H1 (cell line): Measurements from ENCODE around the gene GAS6. TPM values are rescaled to one million over a fixed set of nuclear protein-coding genes. Genes with fewer than 3 reads are reported as not detected.
A peak's percentile ranks its signal among the peaks of the same experiment; 100 is the strongest.

Experiments used
- CTCF ChIA-PET: fragments of 300-600 bp; sonication (Branson Sonifier 250); formaldehyde crosslinking; loops from one replicate; lab custom pipeline; 2021; ENCODE audit not compliant: partially characterized antibody; lab: Charles Lee
- POLR2A ChIA-PET: fragments of 300-600 bp; sonication (Branson Sonifier 250); formaldehyde crosslinking; loops from one replicate; lab custom pipeline; 2021; ENCODE audit warnings: inconsistent platforms; ENCODE audit not compliant: partially characterized antibody; lab: Charles Lee
- DNase-seq, 2 experiments: peaks; one replicate each; pipeline versions ENCODE4 v3.0.0 to v3.0.0-alpha.2; 2010 to 2022; ENCODE audit warnings: low spot score in 2 of 2, low read depth in 1 of 2, mixed read lengths in 1 of 2
- FAIRE-seq: peaks from 2 replicates; lab custom pipeline; 2011; peaks lifted over from hg19 to GRCh38; lab: Jason Lieb, UNC
- H2AFZ ChIP-seq: 2 replicates; pipeline ENCODE4 v1.8.1; 2012; ENCODE audit warnings: low read length, inconsistent platforms
- H2AK5ac ChIP-seq: 2 replicates; pipeline ENCODE4 v1.6.1; 2013; ENCODE audit warnings: low read depth, low read length
- H2BK120ac ChIP-seq: replicated peaks from 2 replicates; pipeline ENCODE3; 2013; ENCODE audit warnings: low read depth, low read length, inconsistent platforms
- H2BK12ac ChIP-seq: 2 replicates; pipeline ENCODE4 v1.6.1; 2013; ENCODE audit warnings: low read depth, low read length
- H2BK15ac ChIP-seq: 2 replicates; pipeline ENCODE4 v1.6.1; 2013; ENCODE audit warnings: low read length
- H2BK20ac ChIP-seq: 2 replicates; pipeline ENCODE4 v1.6.1; 2013; ENCODE audit warnings: low read length
- H2BK5ac ChIP-seq: 2 replicates; pipeline ENCODE4 v1.6.1; 2013; ENCODE audit warnings: low read depth, low read length
- H3K14ac ChIP-seq: 2 replicates; pipeline ENCODE4 v1.6.1; 2013; ENCODE audit warnings: inconsistent platforms; ENCODE audit not compliant: insufficient read length
- H3K18ac ChIP-seq: 2 replicates; pipeline ENCODE4 v1.6.1; 2013; ENCODE audit warnings: low read length; ENCODE audit errors: extremely low read depth
- H3K23ac ChIP-seq: 2 replicates; pipeline ENCODE4 v1.6.1; 2013; ENCODE audit warnings: inconsistent platforms; ENCODE audit not compliant: insufficient read length
- H3K23me2 ChIP-seq: 2 replicates; pipeline ENCODE4 v1.6.1; 2013; ENCODE audit warnings: low read depth, low read length
- H3K27ac ChIP-seq: 2 replicates; pipeline ENCODE4 v1.6.1; 2011; ENCODE audit warnings: low read depth, low read length, inconsistent platforms
- H3K27me3 ChIP-seq, 4 experiments: replicated peaks in 1 of 4; 1 replicate in 1 of 4; 2 replicates in 3 of 4; pipeline versions ENCODE4 v1.6.1 to v1.8.1; 2011 to 2013; ENCODE audit warnings: low read length in 3 of 4, mild to moderate bottlenecking in 3 of 4, inconsistent platforms in 2 of 4, mixed read lengths in 2 of 4, moderate library complexity in 1 of 4; ENCODE audit not compliant: control insufficient read depth in 3 of 4, insufficient read depth in 3 of 4; ENCODE audit errors: extremely low read depth in 1 of 4
- H3K36me3 ChIP-seq, 4 experiments: 2 replicates each; pipeline versions ENCODE4 v1.6.1 to v1.8.1; 2011 to 2013; ENCODE audit warnings: mild to moderate bottlenecking in 4 of 4, low read length in 3 of 4, moderate library complexity in 2 of 4, control low read depth in 1 of 4, inconsistent platforms in 1 of 4; ENCODE audit not compliant: insufficient read depth in 4 of 4, control insufficient read depth in 2 of 4
- H3K4ac ChIP-seq: replicated peaks from 2 replicates; pipeline ENCODE3; 2013; ENCODE audit warnings: low read length, low read depth, mixed read lengths, inconsistent platforms; ENCODE audit not compliant: insufficient read length
- H3K4me1 ChIP-seq, 4 experiments: replicated peaks in 1 of 4; 1 replicate in 1 of 4; 2 replicates in 3 of 4; pipeline versions ENCODE4 v1.6.1 to v1.8.1; 2011 to 2013; ENCODE audit warnings: low read length in 3 of 4, inconsistent platforms in 2 of 4, mixed read lengths in 1 of 4; ENCODE audit not compliant: insufficient read depth in 4 of 4, control insufficient read depth in 3 of 4
- H3K4me2 ChIP-seq, 2 experiments: 2 replicates each; pipeline versions ENCODE4 v1.6.1 to v1.8.1; 2011 to 2013; ENCODE audit warnings: low read depth in 2 of 2, low read length in 2 of 2, control low read depth in 1 of 2, inconsistent platforms in 1 of 2, mild to moderate bottlenecking in 1 of 2; ENCODE audit not compliant: insufficient read depth in 1 of 2
- H3K4me3 ChIP-seq, 4 experiments: fragments of 200-600, 300-600 bp in 1 of 4; sonication (generic), shearing (Covaris generic), sonication (Bioruptor Twin) in 1 of 4; 2 replicates each; pipeline versions ENCODE4 v1.5.1 to v1.8.1; 2011 to 2016; ENCODE audit warnings: low read length in 4 of 4, low read depth in 3 of 4, control low read depth in 2 of 4, inconsistent platforms in 2 of 4, mild to moderate bottlenecking in 2 of 4, mixed read lengths in 1 of 4, moderate library complexity in 1 of 4; ENCODE audit not compliant: insufficient read depth in 2 of 4; ENCODE audit errors: extremely low read depth in 1 of 4
- H3K56ac ChIP-seq: replicated peaks from 2 replicates; pipeline ENCODE3; 2013; ENCODE audit warnings: low read depth, mild to moderate bottlenecking, mixed read lengths, low read length, inconsistent platforms; ENCODE audit not compliant: insufficient read length
- H3K79me1 ChIP-seq: 2 replicates; pipeline ENCODE4 v1.6.1; 2013; ENCODE audit warnings: low read depth, low read length, control low read depth
- H3K79me2 ChIP-seq, 2 experiments: 2 replicates each; pipeline versions ENCODE4 v1.6.1 to v1.8.1; 2012 to 2013; ENCODE audit warnings: low read length in 2 of 2, mild to moderate bottlenecking in 2 of 2, inconsistent platforms in 1 of 2; ENCODE audit not compliant: insufficient read depth in 2 of 2, control insufficient read depth in 1 of 2
- H3K9ac ChIP-seq, 4 experiments: replicated peaks in 1 of 4; 1 replicate in 1 of 4; 2 replicates in 3 of 4; pipeline versions ENCODE4 v1.6.1 to v1.8.1; 2011 to 2013; ENCODE audit warnings: low read depth in 3 of 4, low read length in 3 of 4, control low read depth in 2 of 4, mild to moderate bottlenecking in 2 of 4, moderate library complexity in 2 of 4, inconsistent platforms in 1 of 4; ENCODE audit errors: extremely low read depth in 1 of 4
- H3K9me3 ChIP-seq, 2 experiments: 2 replicates each; pipeline versions ENCODE4 v1.6.1 to v1.8.1; 2012 to 2013; ENCODE audit warnings: mild to moderate bottlenecking in 2 of 2, moderate library complexity in 2 of 2, control low read depth in 1 of 2, inconsistent platforms in 1 of 2, low read depth in 1 of 2, low read length in 1 of 2, mixed read lengths in 1 of 2; ENCODE audit not compliant: insufficient read depth in 2 of 2
- H4K20me1 ChIP-seq, 2 experiments: replicated peaks in 1 of 2; 2 replicates each; pipeline versions ENCODE3 to v1.8.1; 2011 to 2013; ENCODE audit warnings: inconsistent platforms in 2 of 2, low read length in 2 of 2, mild to moderate bottlenecking in 1 of 2; ENCODE audit not compliant: insufficient read depth in 2 of 2, control insufficient read depth in 1 of 2
- H4K5ac ChIP-seq: 2 replicates; pipeline ENCODE4 v1.6.1; 2013; ENCODE audit warnings: low read length, low read depth, mixed read lengths, inconsistent platforms; ENCODE audit not compliant: insufficient read length
- H4K8ac ChIP-seq: 2 replicates; pipeline ENCODE4 v1.8.0; 2013; ENCODE audit warnings: mild to moderate bottlenecking, moderate library complexity, low read length, inconsistent platforms; ENCODE audit not compliant: insufficient read depth; ENCODE audit errors: extremely low read depth
- H4K91ac ChIP-seq: replicated peaks from 2 replicates; pipeline ENCODE3; 2013; ENCODE audit warnings: low read length, mixed read lengths, inconsistent platforms; ENCODE audit not compliant: insufficient read length
- BCL11A ChIP-seq, 2 experiments: IDR thresholded peaks; one replicate each; pipeline ENCODE4 v1.6.1; 2011; ENCODE audit warnings: low read depth in 2 of 2, low read length in 2 of 2, mild to moderate bottlenecking in 2 of 2
- EGR1 ChIP-seq: IDR thresholded peaks from 2 replicates; pipeline ENCODE4 v1.6.1; 2011; ENCODE audit warnings: low read depth, low read length, borderline replicate concordance
- WGBS, 2 experiments: shearing (Covaris generic) in 1 of 2; methylation state at CpG; one replicate each; pipeline versions ENCODE4 v1.1.6 to v1.1.7; 2013 to 2015; ENCODE audit warnings: low lambda C conversion rate in 2 of 2, mixed read lengths in 2 of 2, inconsistent platforms in 1 of 2, low coverage in 1 of 2, missing lambda C conversion rate in 1 of 2; ENCODE audit not compliant: insufficient replicate concordance in 2 of 2, insufficient coverage in 1 of 2, insufficient read length in 1 of 2; ENCODE audit errors: extremely low coverage in 1 of 2, missing lambda C conversion rate in 1 of 2; 5-methylcytosine and 5-hydroxymethylcytosine counted together
- polyA plus RNA-seq, 7 experiments: library from polyadenylated mRNA; depleted of rRNA in 3 of 7; stranded (reverse) in 5 of 7; unstranded in 2 of 7; fragments of >200 nt in 5 of 7; fragments of 200-250 nt in 2 of 7; gene quantifications; 1 replicate in 5 of 7; 2 replicates in 1 of 7; 4 replicates in 1 of 7; pipeline versions ENCODE4 v1.2.1 to v1.2.3, GENCODE V29; 2011 to 2013; ENCODE audit warnings: missing spikeins in 2 of 7, mixed read lengths in 2 of 7
- total RNA-seq: library from RNA; stranded (reverse); fragmentation: NEBNext Ultra II Directional; extraction: Animal tissue kit (Norgen Biotek cat#: 25700); gene quantifications from 2 replicates; pipeline ENCODE4 v1.2.1, GENCODE V29; 2021

Gene GAS6
- total and polyA plus RNA-seq, 2 of the 8 experiments (the other 6 are each of a cell fraction or from before 2014, with no cell fraction given): 18.6 to 31.0 TPM

DNA sequence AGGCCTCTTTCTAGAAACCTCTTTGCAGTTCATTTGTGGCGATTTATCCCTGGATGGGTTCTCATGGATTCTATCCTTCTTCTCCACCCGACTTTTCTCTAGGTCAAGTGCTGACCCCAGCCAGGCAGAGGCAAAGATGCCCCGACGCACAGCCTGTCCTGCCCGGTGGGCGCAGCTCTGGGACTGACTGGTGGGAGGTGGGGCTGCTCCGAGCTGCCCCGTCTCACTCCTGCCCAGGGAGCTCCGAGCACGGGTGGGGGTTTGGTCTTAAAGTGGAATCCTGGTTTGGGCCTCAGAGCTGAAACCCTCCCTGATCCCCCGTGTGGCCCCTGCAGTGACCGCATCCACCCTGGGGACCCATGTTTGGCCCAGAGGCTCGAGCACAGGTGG, 44.5 kb downstream of the GAS6 start:
- peaks cover 0 to 5% (median 3%) of the 10 kb centered on the region in 4 experiments; a peak in 4 of 8 replicates for H3K36me3 ChIP-seq
- no peak for TF ChIP-seq EGR1
- no peak for TF ChIP-seq BCL11A (IDR thresholded peaks at IDR 0.05; ENCODE audit: low read depth in 2 of 2, low read length in 2 of 2)

More for the DNA sequence above, 44.5 kb downstream of the GAS6 start:
- Histone ChIP-seq H4K5ac (peak overlapping the region; percentile 21), H3K23ac (no peak overlapping the region), H2BK12ac (no peak overlapping the region), H3K9ac (no peak overlapping the region), H3K27ac (no peak overlapping the region), H3K27me3 (no peaks in the 10 kb centered on the region; a peak in 1 of 7 replicates), H3K79me2 (no peaks in the 10 kb centered on the region), H2BK20ac (no peak overlapping the region), H3K18ac (no peak overlapping the region), H2BK5ac (no peak overlapping the region), H4K91ac (no peak overlapping the region), H4K20me1 (no peaks in the 10 kb centered on the region), H3K23me2 (no peaks in the 10 kb centered on the region), H4K8ac (no peak overlapping the region), H3K9me3 (no peaks in the 10 kb centered on the region), H3K56ac (no peak overlapping the region), H3K4me1 (no peaks in the 10 kb centered on the region), H2BK15ac (no peak overlapping the region), H3K4me2 (no peak overlapping the region), H2BK120ac (no peak overlapping the region), H3K79me1 (no peaks in the 10 kb centered on the region), H2AK5ac (0 out of 2 replicates have a peak overlapping the region, but pooled peaks have one; percentile 24), H3K4me3 (no peak overlapping the region), H3K14ac (no peak overlapping the region), H3K4ac (no peak overlapping the region), H2AFZ (no peak overlapping the region)
- WGBS, 2 experiments: 86% methylated on average over 12 of the region's 13 CpGs; no CpG with 5 or more reads in 1 of the 2 experiments
- ChIA-PET POLR2A (no interaction called here), CTCF (interaction anchor here (0.8 to 2.4 kb wide), 6 partner anchors 17 to 151 kb away, joined by 3 to 9 read pairs (median 3); no protein-coding TSS in a partner anchor)
- FAIRE-seq: no peak
- no peak for DNase-seq
